Measurements from ENCODE around the gene PUM1. TPM values are rescaled to one million over a fixed set of nuclear protein-coding genes. Genes with fewer than 3 reads are reported as not detected.

The PUM1 gene
- total and polyA plus RNA-seq, 2 experiments from 2014 or later, result 68.6 to 97.4 TPM

DNA sequence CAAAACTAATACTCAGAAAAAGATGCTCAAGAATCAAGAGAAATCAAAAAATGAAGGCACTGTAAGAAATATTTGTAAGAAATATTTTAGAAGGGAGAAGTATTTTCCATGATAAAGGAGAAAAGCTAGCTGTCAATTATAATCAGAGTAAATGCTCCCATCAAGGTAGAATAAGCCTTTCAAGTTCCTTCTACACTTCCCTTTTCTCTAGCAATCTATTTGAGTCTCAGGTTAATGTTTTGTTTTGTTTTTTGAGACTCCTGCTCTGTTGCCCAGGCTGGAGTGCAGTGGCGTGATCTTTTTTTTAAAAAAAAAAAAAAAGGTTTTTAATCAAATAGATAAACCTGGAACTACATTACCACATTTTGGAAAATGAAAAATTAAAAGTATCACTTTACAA, 33.3 kb downstream of the PUM1 start:
- H3K4me3 ChIP-seq, result no peak overlapping the region
- H3K36me3 ChIP-seq (replicated peaks; ENCODE audit: insufficient read depth, low read depth), result no peaks in the 10 kb centered on the region
- peaks cover 100% of the 10 kb centered on the region for H3K79me2 ChIP-seq
- WGBS (ENCODE audit: low lambda C conversion rate, missing lambda C conversion rate), result 100% methylated on average over 1 of the region's 1 CpG
- DNase-seq (ENCODE audit: low spot score), result no peak
- H4K20me1 ChIP-seq (ENCODE audit: insufficient read depth, poor library complexity, severe bottlenecking), result peaks cover 100% of the 10 kb centered on the region
- no peaks in the 10 kb centered on the region for H3K9me3 ChIP-seq (ENCODE audit: low read depth)
- H3K27me3 ChIP-seq, result no peaks in the 10 kb centered on the region
- no peak overlapping the region for H3K4me2 ChIP-seq
- H2AFZ ChIP-seq, result no peak overlapping the region
- no peaks in the 10 kb centered on the region for H3K9me2 ChIP-seq (replicated peaks; ENCODE audit: insufficient read depth)
- peaks cover 17% of the 10 kb centered on the region for H3K4me1 ChIP-seq (ENCODE audit: insufficient read depth)
- no peak for TF ChIP-seq EZH2phosphoT487 (IDR thresholded peaks at IDR 0.05; ENCODE audit: low read depth, severe bottlenecking, unreplicated experiment)
- TF ChIP-seq EZH2 (IDR thresholded peaks at IDR 0.05; ENCODE audit: borderline replicate concordance), result no peak
- TF ChIP-seq, protein P1, sequence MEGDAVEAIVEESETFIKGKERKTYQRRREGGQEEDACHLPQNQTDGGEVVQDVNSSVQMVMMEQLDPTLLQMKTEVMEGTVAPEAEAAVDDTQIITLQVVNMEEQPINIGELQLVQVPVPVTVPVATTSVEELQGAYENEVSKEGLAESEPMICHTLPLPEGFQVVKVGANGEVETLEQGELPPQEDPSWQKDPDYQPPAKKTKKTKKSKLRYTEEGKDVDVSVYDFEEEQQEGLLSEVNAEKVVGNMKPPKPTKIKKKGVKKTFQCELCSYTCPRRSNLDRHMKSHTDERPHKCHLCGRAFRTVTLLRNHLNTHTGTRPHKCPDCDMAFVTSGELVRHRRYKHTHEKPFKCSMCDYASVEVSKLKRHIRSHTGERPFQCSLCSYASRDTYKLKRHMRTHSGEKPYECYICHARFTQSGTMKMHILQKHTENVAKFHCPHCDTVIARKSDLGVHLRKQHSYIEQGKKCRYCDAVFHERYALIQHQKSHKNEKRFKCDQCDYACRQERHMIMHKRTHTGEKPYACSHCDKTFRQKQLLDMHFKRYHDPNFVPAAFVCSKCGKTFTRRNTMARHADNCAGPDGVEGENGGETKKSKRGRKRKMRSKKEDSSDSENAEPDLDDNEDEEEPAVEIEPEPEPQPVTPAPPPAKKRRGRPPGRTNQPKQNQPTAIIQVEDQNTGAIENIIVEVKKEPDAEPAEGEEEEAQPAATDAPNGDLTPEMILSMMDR (IDR thresholded peaks at IDR 0.05; ENCODE audit: poor library complexity), result no peak
- H3K27ac ChIP-seq, result no peak overlapping the region

DNA sequence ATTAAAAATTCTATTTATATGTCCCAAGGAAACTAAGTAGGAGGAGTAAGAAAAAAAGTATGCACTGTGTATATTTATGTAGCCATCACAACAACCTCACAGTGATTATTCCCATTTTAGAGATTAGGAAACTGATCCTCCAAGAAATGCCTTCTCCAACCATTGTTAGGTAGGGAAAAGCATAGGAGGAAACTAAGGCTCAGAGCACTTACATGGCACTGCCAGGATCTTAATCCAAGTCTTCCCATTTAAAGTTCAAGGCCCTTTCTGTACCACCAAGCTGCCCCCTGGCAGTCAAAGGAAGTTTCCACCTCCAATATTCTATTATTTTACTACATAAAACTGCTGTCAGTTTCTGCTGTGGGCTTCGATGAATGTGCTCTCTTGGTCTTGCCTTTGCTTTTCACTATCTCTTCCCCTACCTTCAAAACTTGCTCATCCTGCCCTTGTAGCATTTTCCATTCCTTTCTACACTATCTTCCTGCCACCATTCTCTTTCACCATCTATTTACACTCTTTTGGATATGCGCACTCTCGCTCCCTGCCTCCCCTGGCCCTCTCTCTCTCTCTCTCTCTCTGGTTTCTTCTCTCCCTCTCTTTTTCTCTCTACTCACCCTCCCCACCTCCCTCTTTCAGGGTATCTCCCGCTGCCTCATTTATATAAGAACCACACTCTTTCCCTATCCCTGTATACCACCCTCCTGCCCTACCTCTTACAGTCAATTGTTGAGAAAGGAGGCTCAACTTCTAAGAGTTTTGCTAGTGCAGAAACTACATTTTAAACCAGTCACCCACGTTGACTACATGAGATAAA, 34.0 kb downstream of the PUM1 start:
- Histone ChIP-seq H3K9me2 (replicated peaks; ENCODE audit: insufficient read depth) (no peaks in the 10 kb centered on the region), H3K4me1 (ENCODE audit: insufficient read depth) (peaks cover 16% of the 10 kb centered on the region), H3K9me3 (ENCODE audit: low read depth) (no peaks in the 10 kb centered on the region), H3K27me3 (no peaks in the 10 kb centered on the region), H3K4me2 (no peak overlapping the region), H3K36me3 (replicated peaks; ENCODE audit: insufficient read depth, low read depth) (no peaks in the 10 kb centered on the region), H3K4me3 (no peak overlapping the region), H4K20me1 (ENCODE audit: insufficient read depth, poor library complexity, severe bottlenecking) (peaks cover 100% of the 10 kb centered on the region), H3K79me2 (peaks cover 100% of the 10 kb centered on the region), H3K27ac (no peak overlapping the region), H2AFZ (no peak overlapping the region)
- TF ChIP-seq, protein P1 (IDR thresholded peaks at IDR 0.05; ENCODE audit: poor library complexity), result no peak
- no peak for TF ChIP-seq EZH2 (IDR thresholded peaks at IDR 0.05; ENCODE audit: borderline replicate concordance)
- TF ChIP-seq EZH2phosphoT487 (IDR thresholded peaks at IDR 0.05; ENCODE audit: low read depth, severe bottlenecking, unreplicated experiment), result no peak
- DNase-seq (ENCODE audit: low spot score), result no peak
- WGBS (ENCODE audit: low lambda C conversion rate, missing lambda C conversion rate), result 78% methylated on average over 5 of the region's 5 CpGs

DNA sequence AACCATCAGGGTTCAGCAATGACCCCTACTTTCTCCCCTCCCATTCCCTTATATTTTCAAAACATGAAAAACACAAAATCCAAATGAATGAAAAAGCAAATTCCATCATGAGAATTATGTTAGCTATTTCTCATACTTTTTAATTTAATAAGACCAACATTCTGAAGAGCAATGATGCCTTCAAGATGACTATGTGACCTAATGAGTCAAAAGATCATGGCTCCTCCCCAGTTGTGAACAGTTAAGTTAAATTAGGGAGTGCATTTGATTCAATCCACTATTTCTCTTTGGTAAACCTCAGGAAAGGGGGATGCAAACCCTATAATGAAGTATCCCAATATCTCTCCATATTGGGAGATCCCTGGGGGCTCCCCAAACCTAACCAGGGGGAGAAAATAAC, 36.5 kb downstream of the PUM1 start:
- TF ChIP-seq EZH2phosphoT487 (IDR thresholded peaks at IDR 0.05; ENCODE audit: low read depth, severe bottlenecking, unreplicated experiment) (no peak), EZH2 (IDR thresholded peaks at IDR 0.05; ENCODE audit: borderline replicate concordance) (no peak)
- TF ChIP-seq, protein P1 (IDR thresholded peaks at IDR 0.05; ENCODE audit: poor library complexity), result no peak
- no peaks in the 10 kb centered on the region for H3K9me2 ChIP-seq (replicated peaks; ENCODE audit: insufficient read depth)
- peaks cover 100% of the 10 kb centered on the region for H3K79me2 ChIP-seq
- no peaks in the 10 kb centered on the region for H3K36me3 ChIP-seq (replicated peaks; ENCODE audit: insufficient read depth, low read depth)
- H3K4me3 ChIP-seq, result no peak overlapping the region
- no peaks in the 10 kb centered on the region for H3K9me3 ChIP-seq (ENCODE audit: low read depth)
- H3K4me1 ChIP-seq (ENCODE audit: insufficient read depth), result peaks cover 16% of the 10 kb centered on the region
- peaks cover 100% of the 10 kb centered on the region for H4K20me1 ChIP-seq (ENCODE audit: insufficient read depth, poor library complexity, severe bottlenecking)
- no peak overlapping the region for H3K27ac ChIP-seq
- H2AFZ ChIP-seq, result no peak overlapping the region
- no peaks in the 10 kb centered on the region for H3K27me3 ChIP-seq
- H3K4me2 ChIP-seq, result no peak overlapping the region
- DNase-seq (ENCODE audit: low spot score), result no peak
